Measurements from ENCODE around the gene NDE1. TPM values are rescaled to one million over a fixed set of nuclear protein-coding genes. Genes with fewer than 3 reads are reported as not detected.

NDE1 gene
- total RNA-seq, 2 experiments from 2014 or later = 88.9 to 141 TPM

DNA sequence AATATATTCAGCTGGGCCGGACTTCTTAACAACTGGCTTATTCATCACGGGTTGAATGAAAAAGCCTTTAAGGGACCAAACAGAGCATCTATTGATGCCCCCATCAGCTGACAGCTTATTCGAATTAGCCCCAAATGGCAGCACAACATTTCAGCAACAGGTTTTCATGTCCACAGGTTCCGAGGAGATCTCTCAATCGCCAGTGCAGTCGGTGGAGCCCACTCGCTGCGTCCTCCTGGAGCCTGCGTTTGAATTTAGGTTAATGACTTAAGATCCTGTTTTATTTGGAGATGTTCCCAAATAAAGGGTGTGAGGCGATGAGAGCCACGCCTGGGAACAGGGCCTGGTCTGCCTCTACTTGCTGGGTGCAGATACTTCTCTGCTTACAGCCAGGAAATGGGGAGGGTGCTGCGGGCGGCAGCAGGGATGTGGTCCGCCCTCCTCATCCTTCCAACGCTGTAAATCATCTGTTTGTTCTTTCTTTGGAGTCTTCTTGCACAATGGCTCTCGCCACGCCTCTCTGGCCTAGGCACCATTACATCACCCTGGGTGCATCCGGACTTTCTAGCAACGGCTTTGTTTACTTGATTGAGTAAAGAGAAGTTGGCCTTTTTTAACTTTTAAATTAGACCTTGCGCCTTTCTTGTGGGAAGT lies 22.6 kb downstream of the NDE1 start:
- no peak overlapping the region for H2AFZ ChIP-seq (ENCODE audit: low read length)
- no peak for DNase-seq (ENCODE audit: low spot score)
- intact Hi-C loops (cut with micrococcal nuclease; ENCODE audit: unreplicated experiment) = no loop called here

DNA sequence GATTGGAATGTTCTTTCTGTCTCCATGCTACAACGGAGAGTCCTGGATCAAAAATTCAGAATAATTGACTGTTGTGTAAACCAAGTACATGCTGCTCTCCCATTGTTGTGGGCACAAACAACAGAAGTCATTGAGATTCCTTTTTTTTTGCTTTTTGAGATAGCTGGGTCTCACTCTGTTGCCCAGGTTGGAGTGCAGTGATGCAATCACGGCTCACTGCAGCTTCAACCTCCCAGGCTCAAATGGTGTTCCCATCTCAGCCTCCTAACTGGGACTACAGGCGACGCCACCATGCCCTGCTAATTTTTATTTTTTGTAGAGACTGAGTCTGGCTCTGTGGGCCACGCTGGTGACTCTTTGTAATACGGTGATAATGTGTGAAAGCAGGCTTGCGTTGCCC lies 24.5 kb downstream of the NDE1 start:
- no TSS peak for BruUV-seq (replicated peaks)
- peaks cover 92% of the 10 kb centered on the region for H3K36me3 ChIP-seq (ENCODE audit: insufficient read depth, low read length)
- no peaks in the 10 kb centered on the region for H3K79me2 ChIP-seq (ENCODE audit: insufficient read depth, low read depth, low read length)
- no peak overlapping the region for H3K27ac ChIP-seq (ENCODE audit: low read depth, low read length, poor library complexity, severe bottlenecking)
- no peaks in the 10 kb centered on the region for H3K9me3 ChIP-seq (ENCODE audit: low read length)
- ChIA-PET POLR2A (no interaction called here), CTCF (ENCODE audit: unreplicated experiment) (no interaction called here)
- intact Hi-C loops (cut with micrococcal nuclease; ENCODE audit: unreplicated experiment) = no loop called here
- H4K20me1 ChIP-seq (ENCODE audit: insufficient read depth, low read length) = no peaks in the 10 kb centered on the region
- no peaks in the 10 kb centered on the region for H3K4me1 ChIP-seq (ENCODE audit: insufficient read depth, low read length, poor library complexity, severe bottlenecking)
- no peak overlapping the region for H3K4me3 ChIP-seq (ENCODE audit: low read depth, low read length, poor library complexity, severe bottlenecking)
- TF ChIP-seq, protein P1, sequence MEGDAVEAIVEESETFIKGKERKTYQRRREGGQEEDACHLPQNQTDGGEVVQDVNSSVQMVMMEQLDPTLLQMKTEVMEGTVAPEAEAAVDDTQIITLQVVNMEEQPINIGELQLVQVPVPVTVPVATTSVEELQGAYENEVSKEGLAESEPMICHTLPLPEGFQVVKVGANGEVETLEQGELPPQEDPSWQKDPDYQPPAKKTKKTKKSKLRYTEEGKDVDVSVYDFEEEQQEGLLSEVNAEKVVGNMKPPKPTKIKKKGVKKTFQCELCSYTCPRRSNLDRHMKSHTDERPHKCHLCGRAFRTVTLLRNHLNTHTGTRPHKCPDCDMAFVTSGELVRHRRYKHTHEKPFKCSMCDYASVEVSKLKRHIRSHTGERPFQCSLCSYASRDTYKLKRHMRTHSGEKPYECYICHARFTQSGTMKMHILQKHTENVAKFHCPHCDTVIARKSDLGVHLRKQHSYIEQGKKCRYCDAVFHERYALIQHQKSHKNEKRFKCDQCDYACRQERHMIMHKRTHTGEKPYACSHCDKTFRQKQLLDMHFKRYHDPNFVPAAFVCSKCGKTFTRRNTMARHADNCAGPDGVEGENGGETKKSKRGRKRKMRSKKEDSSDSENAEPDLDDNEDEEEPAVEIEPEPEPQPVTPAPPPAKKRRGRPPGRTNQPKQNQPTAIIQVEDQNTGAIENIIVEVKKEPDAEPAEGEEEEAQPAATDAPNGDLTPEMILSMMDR (conservative IDR thresholded peaks at IDR 0.05; ENCODE audit: low read length) = no peak
- TF ChIP-seq EZH2phosphoT487 (IDR thresholded peaks at IDR 0.05; ENCODE audit: borderline replicate concordance, low read depth, low read length) = no peak
- DNase-seq (ENCODE audit: low spot score) = no peak
- H2AFZ ChIP-seq (ENCODE audit: low read length) = no peak overlapping the region
- no peaks in the 10 kb centered on the region for H3K9me2 ChIP-seq (ENCODE audit: insufficient read depth, low read length)
- H3K4me2 ChIP-seq (ENCODE audit: low read length) = no peak overlapping the region

More for the DNA sequence above, 22.6 kb downstream of the NDE1 start:
- Histone ChIP-seq H4K20me1 (ENCODE audit: insufficient read depth, low read length) (no peaks in the 10 kb centered on the region), H3K4me2 (ENCODE audit: low read length) (no peak overlapping the region), H3K79me2 (ENCODE audit: insufficient read depth, low read depth, low read length) (no peaks in the 10 kb centered on the region), H3K36me3 (ENCODE audit: insufficient read depth, low read length) (peaks cover 89% of the 10 kb centered on the region), H3K4me1 (ENCODE audit: insufficient read depth, low read length, poor library complexity, severe bottlenecking) (no peaks in the 10 kb centered on the region), H3K4me3 (ENCODE audit: low read depth, low read length, poor library complexity, severe bottlenecking) (no peak overlapping the region), H3K27ac (ENCODE audit: low read depth, low read length, poor library complexity, severe bottlenecking) (no peak overlapping the region), H3K9me2 (ENCODE audit: insufficient read depth, low read length) (no peaks in the 10 kb centered on the region), H3K9me3 (ENCODE audit: low read length) (no peaks in the 10 kb centered on the region)
- TF ChIP-seq EZH2phosphoT487 (IDR thresholded peaks at IDR 0.05; ENCODE audit: borderline replicate concordance, low read depth, low read length) = no peak
- TF ChIP-seq, protein P1 (conservative IDR thresholded peaks at IDR 0.05; ENCODE audit: low read length) = no peak
- ChIA-PET POLR2A (no interaction called here), CTCF (ENCODE audit: unreplicated experiment) (no interaction called here)
- no TSS peak for BruUV-seq (replicated peaks)

- Histone ChIP-seq H4K20me1 (ENCODE audit: insufficient read depth, low read length) (no peaks in the 10 kb centered on the region), H2AFZ (ENCODE audit: low read length) (no peak overlapping the region), H3K36me3 (ENCODE audit: insufficient read depth, low read length) (peaks cover 92% of the 10 kb centered on the region), H3K4me1 (ENCODE audit: insufficient read depth, low read length, poor library complexity, severe bottlenecking) (no peaks in the 10 kb centered on the region), H3K4me3 (ENCODE audit: low read depth, low read length, poor library complexity, severe bottlenecking) (no peak overlapping the region), H3K9me2 (ENCODE audit: insufficient read depth, low read length) (no peaks in the 10 kb centered on the region), H3K9me3 (ENCODE audit: low read length) (no peaks in the 10 kb centered on the region), H3K4me2 (ENCODE audit: low read length) (no peak overlapping the region), H3K27ac (ENCODE audit: low read depth, low read length, poor library complexity, severe bottlenecking) (no peak overlapping the region), H3K79me2 (ENCODE audit: insufficient read depth, low read depth, low read length) (no peaks in the 10 kb centered on the region)
- TF ChIP-seq, protein P1 (conservative IDR thresholded peaks at IDR 0.05; ENCODE audit: low read length) = no peak
- no peak for TF ChIP-seq EZH2phosphoT487 (IDR thresholded peaks at IDR 0.05; ENCODE audit: borderline replicate concordance, low read depth, low read length)
- intact Hi-C loops (cut with micrococcal nuclease; ENCODE audit: unreplicated experiment) = no loop called here
- CTCF ChIA-PET (ENCODE audit: unreplicated experiment) = no interaction called here
- POLR2A ChIA-PET = no interaction called here
- BruUV-seq (replicated peaks) = no TSS peak
- no peak for DNase-seq (ENCODE audit: low spot score)
Measured at GRCh38 chr16:15676506-15676905, 26.5 kb downstream of the NDE1 start.

Data from OCI-LY7 (cell line).